Breast epithelium (tissue), 4 donors: Measurements from ENCODE around the gene MMP11. TPM values are rescaled to one million over a fixed set of nuclear protein-coding genes. Genes with fewer than 3 reads are reported as not detected.

Source experiments
- DNase-seq, 2 donors: peaks; one replicate each; pipeline ENCODE4 v3.0.0-alpha.2; 2019; ENCODE audit warnings: low spot score in 2 of 2
- H3K27ac ChIP-seq, 2 donors: fragments of 200-600 bp; sonication (generic) in 1 of 2; one replicate each; pipeline ENCODE4 v1.5.1; 2016 to 2019; ENCODE audit warnings: mild to moderate bottlenecking in 1 of 2
- H3K27me3 ChIP-seq, 2 donors: fragments of 200-600 bp; sonication (generic) in 1 of 2; one replicate each; pipeline versions ENCODE4 v1.5.1 to v1.6.0; 2017 to 2019; ENCODE audit warnings: control low read depth in 1 of 2, mild to moderate bottlenecking in 1 of 2
- H3K36me3 ChIP-seq: fragments of 200-600 bp; one replicate; pipeline ENCODE4 v1.5.1; 2019
- H3K4me1 ChIP-seq, 2 donors: fragments of 200-600 bp; sonication (generic); one replicate each; pipeline ENCODE4 v1.5.1; 2016 to 2019; ENCODE audit warnings: control low read depth in 1 of 2
- H3K4me3 ChIP-seq, 3 donors: fragments of 200-600 bp; sonication (generic); 1 replicate in 2 of 3; 2 replicates in 1 of 3; pipeline ENCODE4 v1.5.1; 2016 to 2019; ENCODE audit warnings: mild to moderate bottlenecking in 3 of 3, moderate library complexity in 2 of 3
- H3K9me3 ChIP-seq, 2 donors: fragments of 200-600 bp; sonication (generic) in 1 of 2; one replicate each; pipeline ENCODE4 v1.5.1; 2016 to 2019; ENCODE audit warnings: control low read depth in 1 of 2
- POLR2A ChIP-seq: fragments of 450-650 bp; IDR thresholded peaks from one replicate; pipeline ENCODE4 v1.6.1; 2016; ENCODE audit warnings: antibody characterized with exemption, mild to moderate bottlenecking, moderate library complexity
- POLR2AphosphoS5 ChIP-seq, 3 donors: sonication (generic); formaldehyde crosslinking; IDR thresholded peaks; one replicate each; pipeline ENCODE4 v1.6.1; 2017; ENCODE audit warnings: antibody characterized with exemption in 3 of 3
- intact Hi-C: fragments of 100-400 bp; cut with DNase I; formaldehyde crosslinking; loops from one replicate; pipeline ENCODE4 v1.15.1; 2023; ENCODE audit warnings: low total_unique reads
- total RNA-seq, 3 donors: library from RNA; depleted of rRNA; stranded (reverse); fragments of >200 nt; gene quantifications; one replicate each; pipeline ENCODE4 v1.1.0, GENCODE V29; 2016
- TF ChIP-seq, protein P1 (sequence below), 3 donors: fragments of 450-650 bp; IDR thresholded peaks; one replicate each; pipeline ENCODE4 v1.5.1; 2016 to 2017; ENCODE audit warnings: antibody characterized with exemption in 3 of 3, mild to moderate bottlenecking in 3 of 3, moderate library complexity in 3 of 3

MMP11 gene
- total RNA-seq, 3 donors from 2014 or later, result 1.9 to 6.2 (median 4.8) TPM

DNA sequence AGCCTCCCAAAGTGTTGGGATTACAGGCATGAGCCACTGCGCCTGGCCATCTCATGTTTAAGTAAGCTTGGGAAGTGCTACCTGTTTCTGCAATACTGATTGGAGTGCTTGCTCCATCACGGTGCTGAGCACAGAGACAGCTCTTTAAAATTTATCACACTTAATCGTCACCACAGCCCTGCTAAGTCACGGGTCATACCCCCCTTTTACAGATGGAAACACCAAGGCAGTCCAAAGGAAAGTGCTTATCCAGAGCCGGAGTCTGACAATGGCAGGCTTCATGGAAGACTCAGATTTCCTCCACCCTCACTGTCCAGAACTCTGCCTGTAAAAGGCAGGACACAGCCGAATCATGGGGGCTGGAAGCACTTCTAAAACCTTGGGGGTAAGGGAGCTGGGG lies 12.6 kb upstream of the MMP11 start:
- no peak for DNase-seq
- intact Hi-C loops, result no loop called here
- H3K27me3 ChIP-seq, result no peaks in the 10 kb centered on the region
- no peak overlapping the region for H3K4me3 ChIP-seq
- H3K4me1 ChIP-seq, result no peaks in the 10 kb centered on the region
- H3K9me3 ChIP-seq, result no peaks in the 10 kb centered on the region
- no peak overlapping the region for H3K27ac ChIP-seq
- TF ChIP-seq POLR2A (no peak), POLR2AphosphoS5 (IDR thresholded peaks at IDR 0.05) (no peak)
- TF ChIP-seq, protein P1, sequence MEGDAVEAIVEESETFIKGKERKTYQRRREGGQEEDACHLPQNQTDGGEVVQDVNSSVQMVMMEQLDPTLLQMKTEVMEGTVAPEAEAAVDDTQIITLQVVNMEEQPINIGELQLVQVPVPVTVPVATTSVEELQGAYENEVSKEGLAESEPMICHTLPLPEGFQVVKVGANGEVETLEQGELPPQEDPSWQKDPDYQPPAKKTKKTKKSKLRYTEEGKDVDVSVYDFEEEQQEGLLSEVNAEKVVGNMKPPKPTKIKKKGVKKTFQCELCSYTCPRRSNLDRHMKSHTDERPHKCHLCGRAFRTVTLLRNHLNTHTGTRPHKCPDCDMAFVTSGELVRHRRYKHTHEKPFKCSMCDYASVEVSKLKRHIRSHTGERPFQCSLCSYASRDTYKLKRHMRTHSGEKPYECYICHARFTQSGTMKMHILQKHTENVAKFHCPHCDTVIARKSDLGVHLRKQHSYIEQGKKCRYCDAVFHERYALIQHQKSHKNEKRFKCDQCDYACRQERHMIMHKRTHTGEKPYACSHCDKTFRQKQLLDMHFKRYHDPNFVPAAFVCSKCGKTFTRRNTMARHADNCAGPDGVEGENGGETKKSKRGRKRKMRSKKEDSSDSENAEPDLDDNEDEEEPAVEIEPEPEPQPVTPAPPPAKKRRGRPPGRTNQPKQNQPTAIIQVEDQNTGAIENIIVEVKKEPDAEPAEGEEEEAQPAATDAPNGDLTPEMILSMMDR (IDR thresholded peaks at IDR 0.05), result no peak
- no peaks in the 10 kb centered on the region for H3K36me3 ChIP-seq

DNA sequence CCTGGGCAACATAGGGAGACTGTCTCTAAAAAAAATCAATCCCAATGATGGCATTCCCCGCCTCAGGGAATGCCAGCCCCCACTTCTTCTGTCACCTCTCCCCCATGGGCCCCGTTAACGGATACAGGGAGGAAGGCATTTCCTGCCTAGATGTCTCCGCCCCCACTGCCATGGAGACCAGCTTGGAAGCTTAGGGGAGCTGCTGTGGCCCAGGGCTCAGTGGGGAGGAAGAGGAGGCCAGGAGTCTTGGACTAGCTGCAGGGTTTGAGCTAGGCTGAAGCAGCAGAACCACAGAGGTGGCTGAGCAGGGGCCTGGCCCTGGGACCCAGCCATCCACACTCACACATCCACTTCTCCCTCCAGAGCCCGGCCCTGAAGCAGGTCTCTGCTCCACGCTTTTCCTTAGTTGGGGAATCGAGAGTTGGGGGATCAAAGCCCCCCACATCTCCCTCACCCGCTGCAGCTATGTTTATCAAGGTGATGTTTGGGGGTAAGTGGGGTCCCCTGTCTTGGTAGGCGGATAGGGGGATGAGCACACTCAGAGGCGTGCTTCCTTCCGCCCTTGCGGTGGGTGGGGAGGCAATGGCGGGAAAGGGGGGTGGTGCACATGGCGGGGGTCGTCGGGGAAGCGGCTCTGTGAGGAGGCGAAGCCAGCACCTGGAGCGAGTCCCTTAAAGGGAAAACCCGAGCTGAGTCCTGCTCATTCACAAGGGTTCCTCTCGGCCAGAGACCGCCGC lies 9.6 kb upstream of the MMP11 start, which contains the start of gene C22orf15:
Gene C22orf15, plus strand, starts transcription at position 149 of the 737 bp plus-strand sequence. Its CDS starts 317 bp downstream, at position 466.
- Histone ChIP-seq H3K27me3 (no peaks in the 10 kb centered on the region), H3K4me1 (peaks cover 0 to 5% of the 10 kb centered on the region in 2 donors), H3K36me3 (no peaks in the 10 kb centered on the region), H3K27ac (peak within 1 kb of the TSS in 1 of 2 donors; percentile 19), H3K9me3 (no peaks in the 10 kb centered on the region), H3K4me3 (peak within 1 kb of the TSS in 1 of 3 donors; percentile 27)
- no peak for DNase-seq
- TF ChIP-seq POLR2AphosphoS5 (IDR thresholded peaks at IDR 0.05) (no peak), POLR2A (no peak)
- TF ChIP-seq, protein P1 (IDR thresholded peaks at IDR 0.05), result no peak
- intact Hi-C loops, result no loop called here

DNA sequence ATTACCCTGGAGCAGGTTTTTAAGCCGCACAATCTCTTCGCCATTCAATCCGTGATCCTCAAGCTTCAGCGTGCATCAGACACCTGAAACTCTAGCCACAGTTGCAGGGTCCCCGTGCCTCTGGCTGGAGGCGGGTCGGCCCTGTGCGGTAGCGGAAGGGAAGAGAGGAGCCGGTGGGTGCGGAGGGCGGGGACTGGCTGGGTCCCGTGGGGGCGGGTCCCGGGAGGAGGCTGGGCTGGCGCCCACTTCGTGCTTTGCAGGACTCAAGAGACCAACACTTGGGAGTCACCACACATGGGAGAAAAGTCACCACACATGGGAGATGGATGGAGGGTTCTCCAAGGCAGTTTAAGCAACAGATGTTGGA lies 9.1 kb upstream of the MMP11 start:
- Histone ChIP-seq H3K4me1 (peaks cover 0 to 5% of the 10 kb centered on the region in 2 donors), H3K27ac (peak overlapping the region in 1 of 2 donors; percentile 19), H3K9me3 (no peaks in the 10 kb centered on the region), H3K4me3 (peak overlapping the region in 1 of 3 donors; percentile 27), H3K27me3 (no peaks in the 10 kb centered on the region), H3K36me3 (no peaks in the 10 kb centered on the region)
- intact Hi-C loops, result no loop called here
- no peak for DNase-seq
- TF ChIP-seq POLR2AphosphoS5 (IDR thresholded peaks at IDR 0.05) (no peak), POLR2A (no peak)
- TF ChIP-seq, protein P1 (IDR thresholded peaks at IDR 0.05), result no peak

DNA sequence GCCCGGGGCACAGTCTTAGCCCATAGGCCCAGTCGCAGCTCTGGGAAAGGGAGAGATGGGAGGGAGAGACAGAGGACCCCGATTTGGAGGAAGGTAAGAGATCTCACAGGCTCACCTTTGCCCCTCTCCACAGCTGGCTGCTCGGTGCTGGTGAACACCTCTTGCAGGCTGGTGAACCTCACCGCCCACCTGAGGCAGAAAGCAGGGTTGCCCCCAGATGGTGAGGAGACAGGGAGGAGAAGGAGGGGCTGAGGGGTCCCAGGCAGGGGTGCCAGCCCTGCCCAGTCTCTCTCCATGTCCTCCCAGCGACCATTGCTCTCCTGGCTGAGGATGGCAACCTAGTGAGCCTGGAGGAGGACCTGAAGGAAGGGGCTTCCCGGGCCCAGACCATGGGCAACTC lies 8.7 kb upstream of the MMP11 start:
- Histone ChIP-seq H3K4me3 (peak overlapping the region in 1 of 3 donors; percentile 27), H3K27ac (no peak overlapping the region), H3K36me3 (no peaks in the 10 kb centered on the region), H3K4me1 (peaks cover 0 to 5% of the 10 kb centered on the region in 2 donors), H3K27me3 (no peaks in the 10 kb centered on the region), H3K9me3 (no peaks in the 10 kb centered on the region)
- no peak for DNase-seq
- TF ChIP-seq, protein P1 (IDR thresholded peaks at IDR 0.05), result no peak
- TF ChIP-seq POLR2AphosphoS5 (IDR thresholded peaks at IDR 0.05) (no peak), POLR2A (no peak)
- intact Hi-C loops, result no loop called here
